HT1080 (cell line): ENCODE data around the gene EEF1A1. TPM values are rescaled to one million over a fixed set of nuclear protein-coding genes. Genes with fewer than 3 reads are reported as not detected.
"Not testable (repeated sequence)": the region's sequence is repeated elsewhere in the genome, so short reads cannot be mapped to it uniquely, and the experiment has no call there.

Experiments used
- DNase-seq: peaks from one replicate; pipeline ENCODE4 v3.0.0-alpha.2; 2015; ENCODE audit warnings: low read depth
- small RNA-seq: library from RNA; depleted of rRNA; stranded (forward); fragments of <200 nt; gene quantifications from one replicate; pipeline ENCODE3, GENCODE V24; 2014
- total RNA-seq: library from RNA; depleted of rRNA; stranded (reverse); fragments of >200 nt; shearing (Covaris generic); gene quantifications from 2 replicates; pipeline ENCODE4 v1.2.3, GENCODE V29; 2014; rRNA removed

Gene EEF1A1
- total RNA-seq, 1 experiment from 2014 or later: 11,589 TPM

DNA sequence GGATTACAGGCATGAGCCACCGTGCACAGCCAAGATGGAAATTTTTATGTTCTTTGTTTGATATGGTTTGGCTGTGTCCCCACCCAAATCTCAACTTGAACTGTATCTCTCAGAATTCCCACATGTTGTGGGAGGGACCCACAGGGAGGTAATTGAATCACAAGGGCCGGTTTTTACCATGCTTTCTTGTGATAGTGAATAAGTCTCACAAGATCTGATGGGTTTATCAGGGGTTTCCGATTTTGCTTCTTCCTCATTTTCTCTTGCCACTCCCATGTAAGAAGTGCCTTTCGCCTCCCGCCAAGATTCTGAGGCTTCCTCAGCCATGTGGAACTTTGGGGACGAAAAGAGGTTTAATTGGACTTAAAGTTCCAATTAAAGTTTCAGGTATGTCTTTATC is 14.6 kb downstream of the EEF1A1 start:
- no peak for DNase-seq

DNA sequence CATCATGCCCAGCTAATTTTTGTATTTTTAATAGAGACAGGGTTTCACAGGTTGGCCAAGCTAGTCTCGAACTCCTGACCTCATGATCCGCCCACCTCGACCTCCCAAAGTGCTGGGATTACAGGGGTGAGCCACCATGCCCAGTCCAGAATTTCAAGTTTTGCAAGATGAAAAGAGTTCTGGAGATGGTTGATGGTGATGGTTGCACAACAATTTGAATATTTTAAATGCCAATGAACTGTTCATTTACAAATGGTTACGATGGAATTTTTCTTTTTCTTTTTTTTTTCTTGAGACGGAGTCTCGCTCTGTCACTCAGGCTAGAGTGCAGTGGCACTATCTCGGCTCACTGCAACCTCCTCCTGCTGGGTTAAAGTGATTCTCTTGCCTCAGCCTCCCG is 15.1 kb downstream of the EEF1A1 start:
- DNase-seq: not testable (repeated sequence)

DNA sequence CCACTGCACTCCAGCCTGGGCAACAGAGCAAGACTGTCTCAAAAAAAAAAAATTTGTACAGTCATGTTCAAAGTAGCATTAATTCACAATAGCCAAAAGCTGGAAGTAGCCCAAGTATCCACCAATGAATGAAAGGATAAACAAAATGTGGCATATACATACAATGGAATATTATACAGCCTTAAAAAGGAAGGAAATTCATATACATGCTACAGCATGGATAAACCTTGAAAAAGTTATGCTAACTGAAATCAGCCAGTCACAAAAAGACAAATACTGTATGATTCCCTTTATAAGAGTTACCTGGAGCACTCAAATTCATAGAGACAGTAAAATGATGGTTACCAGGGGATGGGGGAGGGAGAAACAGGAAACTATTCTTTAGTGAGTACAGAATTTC is 15.7 kb downstream of the EEF1A1 start:
- no peak for DNase-seq

DNA sequence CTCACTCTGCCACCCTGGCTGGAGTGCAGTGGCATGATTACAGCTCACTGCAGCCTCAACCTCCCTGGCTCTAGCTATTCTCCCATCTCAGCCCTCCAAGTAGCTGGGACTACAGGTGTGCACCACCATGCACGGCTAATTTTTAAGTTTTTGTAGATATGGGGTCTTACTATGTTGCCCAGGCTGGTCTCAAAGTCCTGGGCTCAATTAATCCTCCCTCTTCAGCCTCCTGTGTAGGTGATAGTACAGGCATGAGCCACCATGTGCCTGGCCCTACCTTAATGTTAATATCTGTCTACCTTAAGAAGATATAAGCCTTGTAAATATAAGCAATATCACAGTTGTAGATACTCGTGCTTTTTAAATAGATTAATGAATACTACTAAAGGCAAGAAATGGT is 16.7 kb downstream of the EEF1A1 start:
- no peak for DNase-seq

DNA sequence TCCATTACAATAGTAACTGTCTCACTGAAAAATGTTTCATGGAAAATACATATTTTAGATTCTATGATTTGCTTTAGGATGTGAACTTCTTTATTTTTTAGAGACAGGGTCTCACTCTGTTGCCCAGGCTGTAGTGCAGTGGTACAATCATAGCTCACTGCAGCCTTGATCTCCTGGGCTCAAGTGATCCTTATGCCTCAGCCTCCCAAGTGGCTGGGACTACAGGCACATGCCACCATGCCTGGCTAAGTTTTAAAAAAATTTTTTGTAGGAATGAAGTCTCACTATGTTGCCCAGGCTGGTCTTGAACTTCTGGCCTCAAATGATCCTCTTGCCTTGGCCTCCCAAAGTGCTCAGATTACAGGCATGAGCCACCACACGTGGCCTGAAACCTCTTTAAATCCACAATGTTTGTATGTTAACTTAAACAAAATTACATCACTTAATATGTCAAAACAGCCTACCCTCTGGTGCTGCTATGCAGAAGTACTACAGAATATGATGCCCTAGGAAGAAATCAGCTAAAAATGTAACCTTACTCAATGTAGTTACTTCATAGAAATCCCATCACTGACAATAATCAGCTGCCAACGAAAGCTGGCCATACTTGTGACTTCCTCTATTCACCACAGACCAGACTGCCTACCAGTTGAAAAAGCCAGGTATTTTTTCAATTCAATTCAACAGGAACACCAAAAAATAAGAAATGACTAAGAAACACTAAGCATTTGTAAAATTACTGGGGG is 17.6 kb downstream of the EEF1A1 start:
- no peak for DNase-seq

DNA sequence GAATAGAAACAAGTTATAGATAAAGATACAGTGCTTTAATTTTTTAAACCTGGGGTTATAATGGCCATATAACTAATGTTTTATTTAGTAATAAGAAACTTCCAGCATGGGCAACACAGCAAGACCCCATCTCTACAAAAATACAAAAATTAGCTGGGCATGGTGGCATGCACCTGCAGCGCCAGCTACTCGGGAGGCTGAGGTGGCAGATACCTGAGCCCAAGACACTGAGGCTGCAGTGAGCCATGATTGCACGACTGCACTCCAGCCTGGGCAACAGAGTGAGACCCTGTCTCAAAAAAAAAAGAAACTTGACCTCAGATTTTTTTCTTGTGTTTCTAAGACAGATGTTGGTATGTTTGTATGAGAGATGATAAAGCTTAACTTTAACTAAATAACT is 22.9 kb downstream of the EEF1A1 start:
- no peak for DNase-seq

DNA sequence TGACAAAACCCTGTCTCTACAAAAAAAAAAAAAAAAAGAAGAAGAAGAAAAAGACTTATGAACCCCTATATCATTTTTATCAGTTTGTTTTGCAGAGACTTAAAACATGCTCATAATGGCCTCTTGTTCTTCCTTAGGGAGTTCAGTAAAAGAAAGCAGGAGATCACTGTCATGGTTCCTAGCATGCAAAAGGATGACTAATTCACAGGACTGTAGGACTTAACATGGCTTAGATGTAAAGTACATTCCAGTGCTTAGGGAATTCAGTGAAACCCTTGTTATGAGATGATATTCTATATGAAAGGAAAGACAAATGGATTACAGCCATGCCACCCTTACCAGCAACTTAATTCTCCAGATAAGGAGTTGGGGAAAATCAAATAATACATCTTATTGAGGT is 29.5 kb downstream of the EEF1A1 start:
- no peak for DNase-seq

DNA sequence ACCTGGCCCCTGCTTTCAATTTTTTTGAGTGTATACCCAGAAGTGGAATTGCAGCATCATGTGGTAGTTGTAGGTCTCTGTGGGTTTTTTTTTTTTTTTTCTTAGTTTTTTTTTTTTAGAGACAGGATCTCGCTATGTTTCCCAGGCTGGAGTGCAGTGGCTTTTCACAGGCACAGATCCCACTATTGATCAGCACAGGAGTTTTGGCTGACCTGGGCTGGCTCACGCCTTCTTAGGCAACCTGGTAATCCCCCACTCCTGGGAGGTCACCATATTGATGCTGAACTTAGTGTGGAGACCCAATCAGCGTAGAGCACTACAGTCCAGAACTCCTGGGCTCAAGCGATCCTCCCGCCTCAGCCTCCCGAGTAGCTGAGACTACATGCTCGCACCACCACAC is 33.4 kb downstream of the EEF1A1 start:
- no peak for DNase-seq

DNA sequence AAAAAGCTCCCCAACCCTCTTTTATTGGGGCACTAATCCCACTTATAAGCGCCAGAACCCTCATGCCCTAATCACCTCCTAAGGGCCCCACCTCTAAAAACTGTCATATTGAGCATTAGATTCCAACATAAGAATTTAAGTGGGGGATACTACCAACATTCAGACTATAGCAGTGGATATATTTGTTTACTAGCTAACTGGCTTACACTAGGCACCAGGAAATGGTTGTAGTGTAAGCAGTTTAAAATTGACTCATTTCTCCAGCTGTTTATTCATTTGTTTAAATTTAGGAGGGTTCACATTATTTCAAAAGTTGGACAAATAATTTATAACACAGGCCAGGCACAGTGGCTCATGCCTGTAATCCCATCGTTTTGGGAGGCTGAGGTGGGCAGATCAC is 36.4 kb downstream of the EEF1A1 start:
- no peak for DNase-seq

DNA sequence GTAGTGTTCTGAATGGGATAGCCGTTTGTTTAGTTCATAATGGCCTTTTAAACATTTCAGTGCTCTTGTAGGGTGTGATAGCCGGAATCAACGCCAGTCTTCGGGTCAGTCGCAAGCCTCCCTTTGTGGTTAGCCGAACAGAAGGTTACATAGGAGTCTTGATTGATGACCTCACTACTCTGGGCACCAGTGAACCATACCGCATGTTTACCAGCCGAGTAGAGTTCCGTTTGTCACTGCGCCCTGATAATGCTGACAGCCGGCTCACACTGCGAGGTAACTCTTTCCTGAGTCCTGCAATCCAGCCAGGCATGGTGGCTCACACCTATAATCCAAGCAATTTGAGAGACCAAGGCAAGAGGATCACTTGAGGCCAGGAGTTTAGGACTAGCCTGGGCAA is 38.9 kb downstream of the EEF1A1 start:
- DNase-seq: no peak

DNA sequence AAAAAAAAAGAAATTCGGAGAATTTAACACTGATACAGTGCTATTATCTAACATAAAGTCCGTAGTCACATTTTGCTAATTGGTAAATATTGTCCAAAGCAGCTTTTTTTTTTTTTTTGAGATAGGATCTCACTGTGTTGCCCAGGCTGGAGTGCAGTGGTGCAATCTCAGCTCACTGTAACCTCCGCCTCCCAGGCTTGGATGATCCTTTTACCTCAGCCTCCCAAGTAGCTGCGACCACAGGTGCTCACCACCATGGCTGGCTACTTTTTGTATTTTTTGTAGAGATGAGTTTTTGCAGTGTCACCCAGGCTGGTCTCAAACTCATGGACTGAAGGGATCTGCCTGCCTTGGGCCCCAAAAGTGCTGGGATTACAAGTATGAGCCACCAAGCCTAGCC is 43.4 kb downstream of the EEF1A1 start:
- no peak for DNase-seq

DNA sequence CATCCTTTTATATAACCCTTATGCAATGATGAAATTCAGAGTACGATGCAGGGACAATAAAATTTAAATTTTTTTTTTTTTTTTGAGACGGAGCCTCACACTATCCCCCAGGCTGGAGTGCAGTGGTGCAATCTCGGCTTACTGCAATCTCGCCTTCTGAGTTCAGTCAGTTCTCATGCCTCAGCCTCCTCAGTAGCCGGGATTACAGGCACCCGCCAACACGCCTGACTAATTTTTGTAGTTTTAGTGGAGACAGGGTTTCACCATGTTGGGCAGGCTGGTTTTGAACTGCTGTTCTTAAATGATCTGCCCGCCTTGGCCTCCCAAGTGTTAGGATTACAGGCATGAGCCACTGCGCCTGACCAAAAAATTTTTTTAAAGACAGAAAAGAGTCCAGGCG is 44.1 kb downstream of the EEF1A1 start:
- no peak for DNase-seq

DNA sequence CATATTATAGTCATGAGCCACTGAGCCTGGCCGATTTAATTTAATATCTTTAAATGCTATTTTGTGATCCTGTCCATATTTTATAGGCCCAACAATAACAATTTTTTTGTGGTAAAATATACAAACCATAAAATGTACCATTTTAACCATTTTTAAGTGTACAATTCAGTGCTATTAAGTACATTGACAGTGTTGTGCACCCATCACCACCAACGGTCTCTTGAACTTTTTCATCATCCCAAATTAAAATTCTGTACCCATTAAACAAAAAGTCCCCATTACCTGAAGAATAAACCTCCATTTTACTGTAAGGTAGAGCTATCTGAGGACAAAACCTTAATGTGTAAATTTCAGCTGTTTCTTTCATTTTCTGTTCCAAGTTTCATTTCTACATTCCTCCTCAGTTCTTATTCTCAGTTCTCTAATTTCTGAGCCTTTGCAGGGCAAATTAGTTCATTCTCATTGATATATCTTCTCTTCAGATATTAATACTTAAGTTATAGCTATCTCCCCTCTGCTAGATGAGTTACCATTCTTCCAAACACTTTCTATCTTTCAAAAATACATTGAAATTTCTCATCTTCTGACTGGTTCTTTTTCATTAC is 49.0 kb downstream of the EEF1A1 start:
- DNase-seq: no peak

Small RNA genes lying within 50 kb of the gene (small RNA-seq; reads per million reads assigned to genes)
- not detected for gene AL603910.2
- not detected for gene RN7SL827P

Other genes starting within 250 kb of the EEF1A1 start
- gene DPPA5, start 166.8 kb downstream of the EEF1A1 start, total RNA-seq: not detected in 2 replicates
- gene KHDC3L, start 158.4 kb downstream of the EEF1A1 start, total RNA-seq: not detected in 2 replicates
- not detected in 2 replicates for gene OOEP, start 151.1 kb downstream of the EEF1A1 start, total RNA-seq
- gene DDX43, start 126.2 kb downstream of the EEF1A1 start, total RNA-seq: not detected in 2 replicates
- gene CGAS, start 68.7 kb downstream of the EEF1A1 start, total RNA-seq: 1.4 and 2.3 TPM in 2 replicates
- 24.9 and 26.3 TPM in 2 replicates for gene MTO1, start 59.3 kb downstream of the EEF1A1 start, total RNA-seq
- 9.1 and 11.2 TPM in 2 replicates for gene SLC17A5, start 133.0 kb upstream of the EEF1A1 start, total RNA-seq
- gene CD109, start 175.2 kb upstream of the EEF1A1 start, total RNA-seq: 19.0 and 22.7 TPM in 2 replicates